Testis (tissue), 3 donors: ENCODE data around the gene MYBPC3. TPM values are rescaled to one million over a fixed set of nuclear protein-coding genes. Genes with fewer than 3 reads are reported as not detected.

Experiments used
- DNase-seq: peaks from one replicate; pipeline ENCODE4 v3.0.0-alpha.2; 2019
- H3K27ac ChIP-seq, 2 donors: fragments of 200-600 bp; sonication (generic); one replicate each; pipeline ENCODE4 v1.5.1; 2019
- H3K27me3 ChIP-seq: fragments of 200-600 bp; sonication (generic); one replicate; pipeline ENCODE4 v1.5.1; 2019
- H3K36me3 ChIP-seq: fragments of 200-600 bp; sonication (generic); one replicate; pipeline ENCODE4 v1.5.1; 2017; ENCODE audit warnings: low read depth; ENCODE audit errors: missing control alignments
- H3K4me1 ChIP-seq: fragments of 200-600 bp; sonication (generic); one replicate; pipeline ENCODE4 v1.5.1; 2019
- H3K4me3 ChIP-seq, 2 donors: fragments of 200-600 bp; sonication (generic); one replicate each; pipeline ENCODE4 v1.5.1; 2017 to 2019
- H3K9me3 ChIP-seq: fragments of 200-600 bp; sonication (generic); one replicate; pipeline ENCODE4 v1.5.1; 2017
- CTCF ChIP-seq, 3 experiments: fragments of 450-650 bp in 2 of 3; fragments of 200-600 bp in 1 of 3; sonication (generic) in 1 of 3; IDR thresholded peaks; one replicate each; pipeline ENCODE4 v1.5.1; 2016 to 2019; ENCODE audit warnings: antibody characterized with exemption in 3 of 3, mild to moderate bottlenecking in 2 of 3, moderate library complexity in 1 of 3
- POLR2A ChIP-seq: fragments of 450-650 bp; IDR thresholded peaks from one replicate; pipeline ENCODE4 v1.6.1; 2017; ENCODE audit warnings: antibody characterized with exemption, mild to moderate bottlenecking, moderate library complexity
- WGBS, 2 donors: methylation state at CpG; one replicate each; pipeline ENCODE4 v1.1.5; 2018; 5-methylcytosine and 5-hydroxymethylcytosine counted together
- intact Hi-C: fragments of 100-400 bp; cut with DNase I; formaldehyde crosslinking; loops from one replicate; pipeline ENCODE4 v1.15.1; 2023; ENCODE audit warnings: low total_unique reads
- microRNA-seq, 2 donors: library from miRNA; unstranded; fragments of <30 nt; microRNA quantifications; one replicate each; pipeline ENCODE4, GENCODE V29; 2016; ENCODE audit warnings: borderline number of aligned reads in 2 of 2, borderline replicate concordance in 1 of 2
- polyA plus RNA-seq: library from polyadenylated mRNA; stranded (reverse); fragments of 350-450 nt; fragmentation: Illumina TruSeq; extraction: RNeasy Lipid Tissue Mini Kit (QIAGEN cat#74804); gene quantifications from one replicate; pipeline ENCODE4 v1.2.3, GENCODE V29; 2014; ENCODE audit warnings: low read depth, low replicate concordance; ENCODE audit not compliant: insufficient read depth
- small RNA-seq, 2 donors: library from RNA; depleted of rRNA; stranded (forward); fragments of <200 nt; gene quantifications; one replicate each; pipeline ENCODE3, GENCODE V24; 2016
- total RNA-seq, 2 donors: library from RNA; depleted of rRNA; stranded (reverse); fragments of >200 nt; gene quantifications; one replicate each; pipeline ENCODE4 v1.2.3, GENCODE V29; 2016

Gene MYBPC3
- total and polyA plus RNA-seq, 3 donors from 2014 or later, result 0.68 to 1.7 (median 0.79) TPM

- H3K36me3 ChIP-seq, result no peaks in the 10 kb centered on the region
Measured at GRCh38 chr11:47282462-47282861, 70.0 kb downstream of the MYBPC3 start.

More at GRCh38 chr11:47282462-47282861, 70.0 kb downstream of the MYBPC3 start:
- TF ChIP-seq CTCF (IDR thresholded peaks at IDR 0.05) (no peak), POLR2A (no peak)
- no peaks in the 10 kb centered on the region for H3K27me3 ChIP-seq
- H3K9me3 ChIP-seq, result no peaks in the 10 kb centered on the region
- H3K27ac ChIP-seq, result no peak overlapping the region
- no peaks in the 10 kb centered on the region for H3K4me1 ChIP-seq
- DNase-seq, result no peak
- 94 to 96% methylated on average over 7 of the region's 7 CpGs for WGBS, 2 donors
- intact Hi-C loops, result no loop called here
- H3K4me3 ChIP-seq, result no peak overlapping the region

Small RNA genes lying within 50 kb of the gene (microRNA-seq; reads per million reads assigned to microRNA genes)
- 0 reads per million in 2 donors for gene MIR4487

Small RNA genes lying within 50 kb of the gene (small RNA-seq; reads per million reads assigned to genes)
- gene MIR4487, result 0 reads per million in 2 donors

Other genes starting within 250 kb of the MYBPC3 start
- 100 to 1,000 TPM; 167 to 178 TPM for gene ARFGAP2, start 175.8 kb downstream of the MYBPC3 start, total RNA-seq
- gene ARFGAP2, start 175.8 kb downstream of the MYBPC3 start, polyA plus RNA-seq, result 82.4 TPM
- gene PACSIN3, start 166.3 kb downstream of the MYBPC3 start, total RNA-seq, result 10 to 100 TPM; 10.8 to 12.0 TPM
- gene PACSIN3, start 166.3 kb downstream of the MYBPC3 start, polyA plus RNA-seq, result 11.0 TPM
- gene DDB2, start 137.7 kb downstream of the MYBPC3 start, total RNA-seq, result 10 to 100 TPM; 33.6 to 34.7 TPM
- gene DDB2, start 137.7 kb downstream of the MYBPC3 start, polyA plus RNA-seq, result 20.7 TPM
- 10 to 100 TPM; 61.3 to 63.7 TPM for gene ACP2, start 103.9 kb downstream of the MYBPC3 start, total RNA-seq
- gene ACP2, start 103.9 kb downstream of the MYBPC3 start, polyA plus RNA-seq, result 40.3 TPM
- gene NR1H3, start 94.7 kb downstream of the MYBPC3 start, total RNA-seq, result 10 to 100 TPM; 29.4 to 38.2 TPM
- gene NR1H3, start 94.7 kb downstream of the MYBPC3 start, polyA plus RNA-seq, result 83.4 TPM
- 100 to 1,000 TPM; 103 to 118 TPM for gene MADD, start 82.6 kb downstream of the MYBPC3 start, total RNA-seq
- 87.8 TPM for gene MADD, start 82.6 kb downstream of the MYBPC3 start, polyA plus RNA-seq
- gene SPI1, start 25.8 kb upstream of the MYBPC3 start, total RNA-seq, result 1 to 10 TPM; 4.6 to 7.4 TPM
- 16.3 TPM for gene SPI1, start 25.8 kb upstream of the MYBPC3 start, polyA plus RNA-seq
- 10 to 100 TPM; 95.1 to 98.1 TPM for gene SLC39A13, start 55.9 kb upstream of the MYBPC3 start, total RNA-seq
- 99.2 TPM for gene SLC39A13, start 55.9 kb upstream of the MYBPC3 start, polyA plus RNA-seq
- 100 to 1,000 TPM in 1 of 2 donors, 10 to 100 TPM in 1; 98.1 to 108 TPM for gene PSMC3, start 73.7 kb upstream of the MYBPC3 start, total RNA-seq
- gene PSMC3, start 73.7 kb upstream of the MYBPC3 start, polyA plus RNA-seq, result 228 TPM
- under 1 TPM; 0.19 to 0.63 TPM for gene RAPSN, start 96.4 kb upstream of the MYBPC3 start, total RNA-seq
- 0.65 TPM for gene RAPSN, start 96.4 kb upstream of the MYBPC3 start, polyA plus RNA-seq
- 100 to 1,000 TPM; 193 to 208 TPM for gene CELF1, start 200.4 kb upstream of the MYBPC3 start, total RNA-seq
- gene CELF1, start 200.4 kb upstream of the MYBPC3 start, polyA plus RNA-seq, result 74.3 TPM
- gene PTPMT1, start 212.9 kb upstream of the MYBPC3 start, total RNA-seq, result 100 to 1,000 TPM; 204 to 239 TPM
- gene PTPMT1, start 212.9 kb upstream of the MYBPC3 start, polyA plus RNA-seq, result 172 TPM
- gene KBTBD4, start 226.3 kb upstream of the MYBPC3 start, total RNA-seq, result 10 to 100 TPM; 27.8 to 35.5 TPM
- gene KBTBD4, start 226.3 kb upstream of the MYBPC3 start, polyA plus RNA-seq, result 35.9 TPM
- 10 to 100 TPM; 69.8 to 88.5 TPM for gene NDUFS3, start 226.4 kb upstream of the MYBPC3 start, total RNA-seq
- 121 TPM for gene NDUFS3, start 226.4 kb upstream of the MYBPC3 start, polyA plus RNA-seq
- not detected for gene FAM180B, start 234.0 kb upstream of the MYBPC3 start, total RNA-seq
- gene FAM180B, start 234.0 kb upstream of the MYBPC3 start, polyA plus RNA-seq, result 1.1 TPM
- gene C1QTNF4, start 241.7 kb upstream of the MYBPC3 start, total RNA-seq, result 10 to 100 TPM; 15.4 to 25.1 TPM
- gene C1QTNF4, start 241.7 kb upstream of the MYBPC3 start, polyA plus RNA-seq, result 2.6 TPM